IMR-90 (cell line): ENCODE results near the gene CD9. TPM values are rescaled to one million over a fixed set of nuclear protein-coding genes. Genes with fewer than 3 reads are reported as not detected.
A peak's percentile ranks its signal among the peaks of the same experiment; 100 is the strongest.

Source experiments
- ATAC-seq: fragments of 200-7000 bp; cut with Tn5 transposase; 2 replicates; pipeline ENCODE4 v1.9.1; 2020; ENCODE audit warnings: low read depth, mild to moderate bottlenecking, moderate library complexity
- BruUV-seq: library from RNA; stranded (reverse); fragments of 400-500 nt; replicated peaks from 2 replicates; lab custom pipeline; 2021; lab: Mats Ljungman, UMichigan
- CTCF ChIA-PET: fragments of 300-600 bp; formaldehyde crosslinking; extraction: SDS; loops from one replicate; lab custom pipeline; 2021; ENCODE audit warnings: antibody characterized with exemption; lab: Yijun Ruan, JAX
- POLR2A ChIA-PET: fragments of 300-600 bp; sonication (Branson Sonifier 250); formaldehyde crosslinking; loops from one replicate; lab custom pipeline; 2022; ENCODE audit warnings: antibody characterized with exemption; ENCODE audit not compliant: unreplicated experiment; lab: Charles Lee
- DNase-seq: peaks from one replicate; pipeline ENCODE4 v3.0.0; 2013
- H2AFZ ChIP-seq: replicated peaks from 2 replicates; pipeline ENCODE3; 2013; ENCODE audit warnings: low read length, mild to moderate bottlenecking; ENCODE audit not compliant: poor library complexity
- H2AK5ac ChIP-seq: 2 replicates; pipeline ENCODE4 v1.6.1; 2013; ENCODE audit warnings: low read depth, low read length, inconsistent platforms
- H2AK9ac ChIP-seq: replicated peaks from 2 replicates; pipeline ENCODE3; 2013; ENCODE audit warnings: mild to moderate bottlenecking, low read depth, low read length, moderate library complexity; ENCODE audit not compliant: poor library complexity
- H2BK120ac ChIP-seq: 2 replicates; pipeline ENCODE4 v1.6.1; 2013; ENCODE audit warnings: low read depth, low read length, inconsistent platforms
- H2BK15ac ChIP-seq: 3 replicates; pipeline ENCODE4 v1.6.1; 2013; ENCODE audit warnings: low read depth, low read length, inconsistent platforms
- H2BK20ac ChIP-seq: 2 replicates; pipeline ENCODE4 v1.6.1; 2013; ENCODE audit warnings: low read depth, mild to moderate bottlenecking, inconsistent platforms, low read length, moderate library complexity
- H2BK5ac ChIP-seq: 2 replicates; pipeline ENCODE4 v1.6.1; 2013; ENCODE audit warnings: mild to moderate bottlenecking, low read depth, low read length, inconsistent platforms; ENCODE audit not compliant: poor library complexity, severe bottlenecking
- H3K14ac ChIP-seq: replicated peaks from 2 replicates; pipeline ENCODE4 v1.6.1; 2013; ENCODE audit warnings: low read depth, low read length, inconsistent platforms
- H3K18ac ChIP-seq: 2 replicates; pipeline ENCODE4 v1.6.1; 2013; ENCODE audit warnings: low read depth, low read length, control low read depth
- H3K23ac ChIP-seq: 2 replicates; pipeline ENCODE4 v1.6.1; 2013; ENCODE audit warnings: low read depth, low read length, inconsistent platforms
- H3K27ac ChIP-seq: 2 replicates; pipeline ENCODE4 v1.5.1; 2013; ENCODE audit warnings: mild to moderate bottlenecking, control low read depth, low read length; ENCODE audit not compliant: insufficient read depth
- H3K27me3 ChIP-seq: 2 replicates; pipeline ENCODE4 v1.6.1; 2013; ENCODE audit warnings: low read length; ENCODE audit not compliant: control insufficient read depth, insufficient read depth
- H3K36me3 ChIP-seq: 2 replicates; pipeline ENCODE4 v1.6.1; 2013; ENCODE audit warnings: low read length, mixed read lengths; ENCODE audit not compliant: control insufficient read depth, insufficient read depth
- H3K4ac ChIP-seq: 2 replicates; pipeline ENCODE4 v1.6.1; 2013; ENCODE audit warnings: low read depth, low read length, inconsistent platforms
- H3K4me1 ChIP-seq: 2 replicates; pipeline ENCODE4 v1.6.1; 2013; ENCODE audit warnings: low read length, mixed read lengths; ENCODE audit not compliant: control insufficient read depth, insufficient read depth
- H3K4me2 ChIP-seq: 2 replicates; pipeline ENCODE4 v1.6.1; 2013; ENCODE audit warnings: low read depth, mild to moderate bottlenecking, control low read depth, low read length, moderate library complexity
- H3K4me3 ChIP-seq: 2 replicates; pipeline ENCODE4 v1.5.1; 2013; ENCODE audit warnings: low read depth, mild to moderate bottlenecking, control low read depth, low read length, moderate library complexity; ENCODE audit not compliant: insufficient read depth
- H3K56ac ChIP-seq: 2 replicates; pipeline ENCODE4 v1.6.1; 2013; ENCODE audit warnings: low read length, inconsistent platforms; ENCODE audit not compliant: insufficient read depth; ENCODE audit errors: extremely low read depth
- H3K79me1 ChIP-seq, 2 experiments: 2 replicates each; pipeline ENCODE4 v1.6.1; 2013; ENCODE audit warnings: low read length in 2 of 2, inconsistent platforms in 1 of 2, low read depth in 1 of 2
- H3K9ac ChIP-seq: 2 replicates; pipeline ENCODE4 v1.6.1; 2013; ENCODE audit warnings: low read depth, low read length, control low read depth
- H3K9me1 ChIP-seq: 2 replicates; pipeline ENCODE4 v1.6.1; 2013; ENCODE audit warnings: low read length, inconsistent platforms; ENCODE audit not compliant: insufficient read depth
- H3K9me3 ChIP-seq: 2 replicates; pipeline ENCODE4 v1.6.1; 2013; ENCODE audit warnings: low read length; ENCODE audit not compliant: control insufficient read depth, insufficient read depth
- H4K20me1 ChIP-seq: 2 replicates; pipeline ENCODE4 v1.6.1; 2013; ENCODE audit warnings: low read length, inconsistent platforms; ENCODE audit not compliant: insufficient read depth
- H4K5ac ChIP-seq: 2 replicates; pipeline ENCODE4 v1.6.1; 2013; ENCODE audit warnings: mild to moderate bottlenecking, low read depth, low read length, control low read depth
- H4K8ac ChIP-seq, 2 experiments: 2 replicates each; pipeline ENCODE4 v1.6.1; 2013; ENCODE audit warnings: low read depth in 2 of 2, low read length in 2 of 2, control low read depth in 1 of 2, inconsistent platforms in 1 of 2
- H4K91ac ChIP-seq: 2 replicates; pipeline ENCODE4 v1.6.1; 2013; ENCODE audit warnings: low read depth, low read length, inconsistent platforms; ENCODE audit not compliant: insufficient read depth
- BHLHE40 ChIP-seq: fragments of 150-350 bp; IDR thresholded peaks from 2 replicates; pipeline ENCODE4 v1.6.1; 2016; ENCODE audit warnings: mild to moderate bottlenecking, low read depth, low read length
- CEBPB ChIP-seq: IDR thresholded peaks from 2 replicates; pipeline ENCODE4 v1.6.1; 2012; ENCODE audit warnings: low read depth, low read length, improper control_type of control experiment
- CHD1 ChIP-seq: IDR thresholded peaks from 2 replicates; pipeline ENCODE4 v1.6.1; 2012; ENCODE audit warnings: low read depth, low read length, improper control_type of control experiment
- CTCF ChIP-seq: conservative IDR thresholded peaks from 2 replicates; pipeline ENCODE4 v1.5.1; 2012; ENCODE audit warnings: mild to moderate bottlenecking, low read depth, low read length, improper control_type of control experiment
- MAZ ChIP-seq: IDR thresholded peaks from 2 replicates; pipeline ENCODE4 v1.6.1; 2012; ENCODE audit warnings: low read depth, mild to moderate bottlenecking, low read length, improper control_type of control experiment, moderate library complexity, borderline replicate concordance
- NFE2L2 ChIP-seq: fragments of 150-350 bp; IDR thresholded peaks from 2 replicates; pipeline ENCODE4 v1.6.1; 2016; ENCODE audit warnings: low read depth, mild to moderate bottlenecking, low read length
- POLR2A ChIP-seq: IDR thresholded peaks from 2 replicates; pipeline ENCODE4 v1.6.1; 2012; ENCODE audit warnings: mild to moderate bottlenecking, low read depth, low read length
- RAD21 ChIP-seq: IDR thresholded peaks from 2 replicates; pipeline ENCODE4 v1.6.1; 2012; ENCODE audit warnings: low read length, improper control_type of control experiment
- RCOR1 ChIP-seq: IDR thresholded peaks from 2 replicates; pipeline ENCODE4 v1.6.1; 2012; ENCODE audit warnings: mild to moderate bottlenecking, low read length, improper control_type of control experiment; ENCODE audit not compliant: insufficient replicate concordance
- SMC3 ChIP-seq: fragments of 150-350 bp; IDR thresholded peaks from 2 replicates; pipeline ENCODE4 v1.6.1; 2016; ENCODE audit warnings: low read depth, mild to moderate bottlenecking, antibody characterized with exemption, low read length, moderate library complexity
- USF2 ChIP-seq: fragments of 150-350 bp; IDR thresholded peaks from 2 replicates; pipeline ENCODE4 v1.6.1; 2017; ENCODE audit warnings: mild to moderate bottlenecking, antibody characterized with exemption, low read length, low read depth
- WGBS, 2 experiments: methylation state at CpG; one replicate each; pipeline versions ENCODE4 v1.1.5 to v1.1.7; 2013; ENCODE audit warnings: missing lambda C conversion rate in 2 of 2; ENCODE audit not compliant: insufficient read length in 1 of 2; ENCODE audit errors: extremely low coverage in 2 of 2; 5-methylcytosine and 5-hydroxymethylcytosine counted together
- dilution Hi-C: fragments of 300-500 bp; cut with HindIII; formaldehyde crosslinking; loops from one replicate; pipeline ENCODE4 v1.14.3; 2018; ENCODE audit warnings: low sequenced_read_pairs; ENCODE audit not compliant: unreplicated experiment
- in situ Hi-C: fragments of 300-500 bp; cut with MboI; formaldehyde crosslinking; loops from 3 replicates; pipeline ENCODE4 v1.14.3; 2019; ENCODE audit warnings: low sequenced_read_pairs, inconsistent platforms, mixed read lengths
- intact Hi-C: fragments of 100-400 bp; cut with micrococcal nuclease; formaldehyde crosslinking; loops from 2 replicates; pipeline ENCODE4 v1.10.0; 2022
- polyA plus RNA-seq, 3 experiments: library from polyadenylated mRNA; depleted of rRNA; stranded (reverse); fragments of >200 nt; gene quantifications; 2 replicates each; pipeline ENCODE4 v1.2.3, GENCODE V29; 2012; ENCODE audit warnings: low replicate concordance in 1 of 3
- total RNA-seq: library from RNA; depleted of rRNA; stranded (reverse); fragments of >200 nt; gene quantifications from 2 replicates; pipeline ENCODE4 v1.2.3, GENCODE V29; 2012

Gene CD9
- total and polyA plus RNA-seq, 2 of the 4 experiments (the other 2 are of a cell fraction) = 48.8 to 70.9 TPM

GRCh38 chr12:6195665-6196535, 4.3 kb upstream of the CD9 start (continued):
- no peak for TF ChIP-seq NFE2L2
- peak; percentile 65; the same call in 1 of the 2 replicates for TF ChIP-seq USF2

GRCh38 chr12:6198051-6198450, 2.1 kb upstream of the CD9 start:
- 71% methylated on average over 7 of the region's 7 CpGs; no CpG with 5 or more reads in 1 of the 2 experiments for WGBS, 2 experiments
- H2BK5ac ChIP-seq = no peak overlapping the region
- peak overlapping the region in 1 of 2 experiments; percentile 73; a peak in 1 of 4 replicates for H4K8ac ChIP-seq
- no peaks in the 10 kb centered on the region for H3K9me3 ChIP-seq
- no peak overlapping the region for H3K4me2 ChIP-seq
- dilution Hi-C loops = no loop called here
- no TSS peak for BruUV-seq
- H3K4me1 ChIP-seq = peaks cover 19% of the 10 kb centered on the region
- no peak overlapping the region for H3K27ac ChIP-seq
- no peak overlapping the region for H2BK20ac ChIP-seq
- DNase-seq (no peak), ATAC-seq (no peak)
- no peaks in the 10 kb centered on the region; the same call in 1 of the 2 replicates for H3K27me3 ChIP-seq
- no peak overlapping the region for H3K18ac ChIP-seq
- H2BK15ac ChIP-seq = peak overlapping the region; percentile 20; the same call in 1 of the 3 replicates
- H3K36me3 ChIP-seq = no peaks in the 10 kb centered on the region
- ChIA-PET CTCF (interaction anchor here (1.6 kb wide), 1 partner anchor 81 kb away, joined by 4 read pairs; no protein-coding TSS in a partner anchor), POLR2A (no interaction called here)
- H2BK120ac ChIP-seq = peak overlapping the region; percentile 32; the same call in 1 of the 2 replicates
- peak overlapping the region; percentile 23; the same call in 1 of the 2 replicates for H2AK5ac ChIP-seq
- 0 out of 2 replicates have a peak overlapping the region, but pooled peaks have one; percentile 54 for H3K14ac ChIP-seq
- H2AK9ac ChIP-seq = peak overlapping the region; percentile 68
- peak overlapping the region; percentile 54 for H2AFZ ChIP-seq
- H4K5ac ChIP-seq = no peak overlapping the region; the same call in 1 of the 2 replicates
- H3K79me1 ChIP-seq = peaks cover 3 to 22% of the 10 kb centered on the region in 2 experiments; a peak in 2 of 4 replicates
- in situ Hi-C loops = loop anchor here (25.0 kb wide), 1 partner anchor 264 kb away; the partner anchor contains the start of genes TAPBPL and VAMP1
- no peak overlapping the region for H3K56ac ChIP-seq
- peak overlapping the region; percentile 49 for H3K4ac ChIP-seq
- H3K23ac ChIP-seq = no peak overlapping the region
- H3K9ac ChIP-seq = no peak overlapping the region
- intact Hi-C loops = loop anchor here (5.0 kb wide), 1 partner anchor 269 kb away; no protein-coding TSS in a partner anchor
- peak overlapping the region; percentile 28; the same call in 1 of the 2 replicates for H4K91ac ChIP-seq
- H4K20me1 ChIP-seq = peaks cover 10% of the 10 kb centered on the region; the same call in 1 of the 2 replicates
- H3K4me3 ChIP-seq = no peak overlapping the region
- H3K9me1 ChIP-seq = peaks cover 15% of the 10 kb centered on the region
- TF ChIP-seq BHLHE40 (no peak), USF2 (no peak), RCOR1 (no peak), MAZ (no peak), CEBPB (no peak), POLR2A (no peak), RAD21 (no peak), CTCF (no peak), NFE2L2 (no peak), SMC3 (no peak), CHD1 (no peak)
